ENCODE results near the gene VAMP5. TPM values are rescaled to one million over a fixed set of nuclear protein-coding genes. Genes with fewer than 3 reads are reported as not detected.

Gene VAMP5
- 40.1 and 44.1 TPM in 2 replicates for total RNA-seq

GRCh38 chr2:85584354-85584856 lies at the start of gene VAMP5:
Gene VAMP5 (plus strand): TSS chr2:85584431. CDS start chr2:85584491, 60 bp downstream.

GRCh38 chr2:85538507-85539360 lies 45.5 kb upstream of the VAMP5 start, which contains the start of gene MAT2A:
Gene MAT2A (plus strand): TSS chr2:85539168. CDS start chr2:85539288, 120 bp downstream.

DNA sequence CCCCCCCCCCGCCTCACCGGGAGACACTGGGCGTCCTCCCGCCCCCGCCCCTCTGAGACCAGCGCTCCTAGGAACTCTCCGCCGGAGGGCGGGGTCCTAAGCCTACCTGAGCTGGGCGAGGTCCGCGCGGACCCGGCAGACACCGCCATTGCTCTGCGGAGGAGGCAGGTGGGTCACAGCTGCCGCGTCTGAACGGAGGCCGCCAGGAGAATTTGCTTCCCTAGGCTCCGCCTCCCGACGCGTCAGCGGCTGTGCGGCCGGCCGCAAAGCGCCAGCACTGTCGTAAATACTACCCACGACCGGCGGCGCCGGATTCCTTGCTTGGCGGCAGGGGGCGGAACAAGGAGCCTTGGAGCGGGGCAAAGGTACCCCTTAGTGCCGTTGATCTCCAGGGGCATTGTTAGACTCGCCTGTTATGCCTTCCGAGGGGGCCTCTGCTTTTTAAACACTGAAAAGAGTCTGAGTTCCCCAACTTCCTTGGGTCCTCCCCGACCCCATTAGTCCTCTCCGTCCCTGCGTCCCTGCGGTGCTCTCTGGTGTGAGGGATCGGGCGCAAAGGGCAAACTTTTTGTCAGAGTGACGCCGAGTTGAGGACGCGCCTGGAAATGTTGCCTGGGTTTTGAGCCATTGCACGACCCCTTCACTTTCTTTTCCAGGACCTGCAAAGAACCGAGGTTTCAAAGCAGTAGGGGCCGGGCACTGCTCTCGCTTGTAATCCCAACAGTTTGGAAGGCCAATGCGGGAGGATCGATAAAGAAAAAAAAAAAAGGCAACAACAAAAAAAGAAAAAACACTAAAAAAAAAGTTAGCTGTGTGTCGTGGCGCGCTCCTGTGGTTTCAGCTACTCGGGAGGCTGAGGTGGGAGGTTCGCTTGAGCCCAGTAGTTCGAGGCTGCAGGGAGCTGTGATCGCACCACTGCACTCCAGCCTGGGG lies 22.7 kb upstream of the VAMP5 start, which contains the start of gene GGCX:
TSS of gene GGCX (minus strand) at position 214 of the 933 bp plus-strand sequence. CDS start at position 149, 65 bp downstream.

DNA sequence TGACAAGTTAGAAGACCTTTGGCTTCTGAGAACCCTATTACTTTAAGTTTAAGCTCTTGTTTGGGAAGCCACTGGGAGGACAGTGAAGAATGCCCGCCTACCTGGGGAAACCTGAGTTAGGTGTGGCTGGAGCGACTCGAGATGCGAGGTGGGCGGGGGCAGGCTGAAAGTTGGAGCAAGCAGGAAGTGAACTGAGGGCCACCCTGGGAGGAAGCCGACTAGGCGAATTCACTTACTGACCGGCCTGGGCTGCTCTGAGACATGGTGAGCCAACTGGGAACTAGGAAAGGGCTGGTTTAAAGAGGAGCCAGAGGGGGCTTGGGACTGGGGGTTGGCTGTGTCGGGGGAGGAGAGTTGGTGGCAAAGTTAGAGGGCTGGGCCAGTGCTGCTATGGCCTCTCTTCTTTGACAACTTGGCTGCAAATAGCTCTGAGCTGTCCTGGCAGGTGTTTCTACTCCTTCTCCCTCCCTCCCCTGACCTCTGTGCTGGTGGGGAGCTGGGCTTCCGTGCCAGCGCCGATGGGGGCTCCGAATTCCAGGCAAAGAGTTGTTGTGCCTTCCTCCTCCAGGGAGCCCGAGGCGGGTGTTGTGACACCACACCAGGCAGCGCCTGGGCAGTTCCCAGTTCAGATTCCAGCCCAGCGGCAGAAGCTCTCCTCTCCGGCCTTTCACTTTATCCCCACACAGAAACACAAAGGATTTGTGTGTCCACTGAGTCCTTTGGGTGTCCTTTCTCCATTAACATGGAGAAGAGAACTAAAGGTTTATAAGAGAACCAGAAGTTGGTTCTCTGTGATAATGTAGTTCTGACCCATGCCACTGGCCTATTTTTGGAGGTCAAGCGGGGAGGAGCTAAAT lies 6.6 kb upstream of the VAMP5 start, which contains the start of gene VAMP8:
TSS of gene VAMP8 (plus strand) at position 201 of the 857 bp plus-strand sequence. CDS start at position 262, 61 bp downstream.

DNA sequence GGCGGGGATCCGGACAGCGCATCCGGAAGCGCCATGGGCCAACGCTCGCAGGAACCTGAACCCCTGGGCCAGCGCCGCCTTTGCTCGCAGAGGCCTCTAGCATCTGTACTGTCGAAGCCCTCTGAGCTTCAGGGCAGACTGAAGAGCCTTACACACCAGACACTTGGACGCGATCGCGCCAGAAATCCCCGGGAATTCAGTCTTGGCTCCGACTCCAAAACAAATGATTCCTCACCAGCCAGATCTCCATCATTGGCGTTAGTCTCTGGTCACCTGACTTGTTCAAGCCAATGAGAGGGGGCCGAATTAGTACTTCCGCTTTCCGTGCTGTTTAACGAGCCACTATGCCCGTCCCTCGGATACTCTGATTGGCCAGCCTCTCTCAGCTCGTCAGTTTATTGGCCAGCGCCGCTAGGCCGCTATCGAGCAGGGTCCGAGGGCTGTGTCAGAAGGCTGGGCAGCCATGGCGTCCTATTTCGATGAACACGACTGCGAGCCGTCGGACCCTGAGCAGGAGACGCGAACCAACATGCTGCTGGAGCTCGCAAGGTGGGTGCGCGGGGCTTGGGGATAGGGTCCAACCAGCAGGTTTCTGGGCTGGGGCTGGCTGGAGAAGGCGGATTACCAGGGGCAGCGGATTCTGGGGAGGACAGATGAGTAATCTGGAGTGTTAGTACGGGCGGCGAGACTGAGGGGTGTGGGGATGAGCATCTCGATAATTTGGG lies 11.2 kb downstream of the VAMP5 start, which contains the start of gene RNF181:
TSS of gene RNF181 (plus strand) at position 445 of the 725 bp plus-strand sequence. CDS start at position 464, 19 bp downstream.

GRCh38 chr2:85602476-85603234 lies 18.4 kb downstream of the VAMP5 start, which contains the start of gene TMEM150A:
Gene TMEM150A (minus strand): TSS chr2:85602698. CDS start chr2:85601948, 750 bp downstream.

GRCh38 chr2:85611705-85612587 lies 27.7 kb downstream of the VAMP5 start, which contains the start of gene C2orf68:
Gene C2orf68 (minus strand): TSS chr2:85612066. CDS start chr2:85611984, 82 bp downstream.

Small RNA genes lying within 50 kb of the gene (small RNA-seq; reads per million reads assigned to genes)
- gene RN7SL126P = 0.08 reads per million

Other genes starting within 250 kb of the VAMP5 start
- gene RETSAT, start 229.9 kb upstream of the VAMP5 start, total RNA-seq = 49.2 and 67.9 TPM in 2 replicates
- 14.2 and 18.6 TPM in 2 replicates for gene ELMOD3, start 229.7 kb upstream of the VAMP5 start, total RNA-seq
- gene CAPG, start 174.1 kb upstream of the VAMP5 start, total RNA-seq = 33.6 and 40.4 TPM in 2 replicates
- not detected in 2 replicates for gene SH2D6, start 165.7 kb upstream of the VAMP5 start, total RNA-seq
- 93.4 and 101 TPM in 2 replicates for gene MAT2A, start 45.3 kb upstream of the VAMP5 start, total RNA-seq
- 40.2 and 43.5 TPM in 2 replicates for gene GGCX, start 22.9 kb upstream of the VAMP5 start, total RNA-seq
- gene VAMP8, start 6.8 kb upstream of the VAMP5 start, total RNA-seq = 14.0 and 27.4 TPM in 2 replicates
- 193 and 231 TPM in 2 replicates for gene RNF181, start 11.3 kb downstream of the VAMP5 start, total RNA-seq
- 11.8 and 14.0 TPM in 2 replicates for gene TMEM150A, start 18.3 kb downstream of the VAMP5 start, total RNA-seq
- 18.0 and 19.4 TPM in 2 replicates for gene C2orf68, start 27.6 kb downstream of the VAMP5 start, total RNA-seq
- gene USP39, start 31.8 kb downstream of the VAMP5 start, total RNA-seq = 48.0 and 50.2 TPM in 2 replicates
- not detected in 2 replicates for gene SFTPB, start 83.8 kb downstream of the VAMP5 start, total RNA-seq
- gene GNLY, start 109.9 kb downstream of the VAMP5 start, total RNA-seq = not detected in 2 replicates
- gene ATOH8, start 169.6 kb downstream of the VAMP5 start, total RNA-seq = 13.2 and 17.0 TPM in 2 replicates